HG03025 (cell line): ENCODE measurements around the gene STK11.

ENCODE experiments used
- ATAC-seq: cut with Tn5 transposase; IDR thresholded peaks from one replicate; pipeline ENCODE4 v1.9.1; 2021; ENCODE audit warnings: mild to moderate bottlenecking, moderate library complexity; ENCODE audit not compliant: unreplicated experiment, low FRiP score

The STK11 gene

GRCh38 chr19:1270854-1271527 lies 65.4 kb downstream of the STK11 start:
- ATAC-seq = no peak

DNA sequence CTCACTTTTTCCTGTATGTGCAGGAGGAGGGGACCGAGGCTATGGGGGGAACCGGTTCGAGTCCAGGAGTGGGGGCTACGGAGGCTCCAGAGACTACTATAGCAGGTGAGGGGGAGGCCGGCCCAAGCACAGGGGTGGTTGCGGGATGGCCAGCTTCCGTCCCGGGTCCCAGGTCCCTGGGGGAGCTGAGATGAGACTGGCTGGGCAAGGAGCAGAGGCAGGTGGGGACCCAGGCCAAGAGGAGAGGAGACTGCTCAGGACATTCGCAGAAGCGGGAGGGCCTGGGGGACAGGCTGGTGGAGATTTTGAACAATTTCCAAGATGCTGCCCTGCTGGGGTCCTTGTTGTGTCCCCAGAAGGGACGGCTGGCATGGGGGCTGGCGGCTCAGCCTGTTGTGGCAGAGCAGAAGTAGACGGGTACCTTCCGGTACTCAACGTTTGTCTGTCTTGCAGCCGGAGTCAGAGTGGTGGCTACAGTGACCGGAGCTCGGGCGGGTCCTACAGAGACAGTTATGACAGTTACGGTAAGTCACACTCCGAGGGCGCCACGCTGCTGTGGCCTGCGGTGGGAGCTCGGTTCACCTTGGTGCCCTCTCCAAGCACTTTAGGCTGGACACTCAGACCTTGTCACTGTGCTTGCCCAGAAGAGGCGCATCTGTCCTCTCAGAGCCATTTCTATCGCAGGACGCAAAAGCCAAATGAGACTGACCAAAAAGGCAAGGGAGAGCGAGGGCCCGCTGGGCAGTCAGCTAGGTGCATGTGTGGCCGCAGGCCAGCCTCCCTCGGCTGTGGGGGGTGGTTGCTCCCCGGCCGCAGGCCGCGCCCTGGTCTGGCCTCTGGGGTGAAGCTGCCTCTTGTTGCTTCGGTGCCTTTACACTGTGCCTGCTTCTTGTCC lies 66.2 kb downstream of the STK11 start:
- ATAC-seq = no peak

DNA sequence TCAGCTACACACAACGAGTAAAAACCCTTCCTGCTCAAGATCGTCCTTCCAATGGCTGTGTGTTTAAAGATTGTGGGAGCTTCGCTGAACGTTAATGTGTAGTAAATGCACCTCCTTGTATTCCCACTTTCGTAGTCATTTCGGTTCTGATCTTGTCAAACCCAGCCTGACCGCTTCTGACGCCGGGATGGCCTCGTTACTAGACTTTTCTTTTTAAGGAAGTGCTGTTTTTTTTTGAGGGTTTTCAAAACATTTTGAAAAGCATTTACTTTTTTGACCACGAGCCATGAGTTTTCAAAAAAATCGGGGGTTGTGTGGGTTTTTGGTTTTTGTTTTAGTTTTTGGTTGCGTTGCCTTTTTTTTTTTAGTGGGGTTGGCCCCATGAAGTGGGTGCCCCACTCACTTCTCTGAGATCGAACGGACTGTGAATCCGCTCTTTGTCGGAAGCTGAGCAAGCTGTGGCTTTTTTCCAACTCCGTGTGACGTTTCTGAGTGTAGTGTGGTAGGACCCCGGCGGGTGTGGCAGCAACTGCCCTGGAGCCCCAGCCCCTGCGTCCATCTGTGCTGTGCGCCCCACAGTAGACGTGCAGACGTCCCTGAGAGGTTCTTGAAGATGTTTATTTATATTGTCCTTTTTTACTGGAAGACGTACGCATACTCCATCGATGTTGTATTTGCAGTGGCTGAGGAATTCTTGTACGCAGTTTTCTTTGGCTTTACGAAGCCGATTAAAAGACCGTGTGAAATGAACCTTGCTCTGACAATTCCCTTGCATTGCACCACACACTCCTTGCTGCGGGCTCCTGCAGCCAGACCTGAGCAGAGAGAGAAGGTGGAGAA lies 67.1 kb downstream of the STK11 start:
- no peak for ATAC-seq

- ATAC-seq = no peak
These were observed 67.9 kb downstream of the STK11 start for GRCh38 chr19:1273263-1274041.

GRCh38 chr19:1274081-1274851 lies 68.7 kb downstream of the STK11 start:
- ATAC-seq = no peak

GRCh38 chr19:1274852-1275259 lies 69.3 kb downstream of the STK11 start:
- no peak for ATAC-seq

DNA sequence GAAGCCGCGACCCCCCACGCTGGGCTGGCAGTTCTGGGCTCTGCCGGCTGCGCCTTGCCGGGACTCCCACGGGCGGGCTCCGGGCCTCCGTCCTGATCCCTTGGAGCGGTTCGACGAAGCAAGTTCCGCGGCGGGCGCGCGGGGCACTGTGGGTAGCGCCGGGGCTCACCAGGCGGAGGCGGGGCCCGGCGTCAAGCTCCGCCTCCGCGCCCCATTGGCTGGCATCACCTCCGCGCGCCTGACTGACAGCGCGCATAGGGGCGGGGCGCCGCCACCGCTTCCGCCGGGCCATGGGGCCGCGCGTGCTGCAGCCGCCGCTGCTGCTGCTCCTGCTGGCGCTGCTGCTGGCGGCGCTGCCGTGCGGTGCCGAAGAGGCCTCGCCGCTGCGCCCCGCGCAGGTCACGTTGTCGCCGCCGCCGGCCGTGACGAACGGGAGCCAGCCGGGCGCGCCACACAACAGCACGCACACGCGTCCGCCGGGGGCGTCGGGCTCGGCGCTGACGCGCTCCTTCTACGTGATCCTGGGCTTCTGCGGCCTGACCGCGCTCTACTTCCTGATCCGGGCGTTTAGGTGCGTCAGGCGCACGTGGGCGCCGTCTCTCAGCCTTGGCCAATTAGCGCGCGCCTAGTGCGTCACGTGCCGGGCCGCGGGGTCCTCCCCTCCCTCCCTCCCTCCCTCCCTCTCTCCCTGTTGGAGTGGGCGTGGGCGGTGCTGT lies 69.8 kb downstream of the STK11 start, which contains the start of gene FAM174C:
TSS of gene FAM174C (plus strand) at position 271 of the 716 bp plus-strand sequence. CDS start at position 291, 20 bp downstream.
- peak; percentile 68 for ATAC-seq

GRCh38 chr19:1275976-1276627 lies 70.5 kb downstream of the STK11 start:
- peak; percentile 2 for ATAC-seq

- no peak for ATAC-seq
These were observed 71.0 kb downstream of the STK11 start for GRCh38 chr19:1276628-1277022.

DNA sequence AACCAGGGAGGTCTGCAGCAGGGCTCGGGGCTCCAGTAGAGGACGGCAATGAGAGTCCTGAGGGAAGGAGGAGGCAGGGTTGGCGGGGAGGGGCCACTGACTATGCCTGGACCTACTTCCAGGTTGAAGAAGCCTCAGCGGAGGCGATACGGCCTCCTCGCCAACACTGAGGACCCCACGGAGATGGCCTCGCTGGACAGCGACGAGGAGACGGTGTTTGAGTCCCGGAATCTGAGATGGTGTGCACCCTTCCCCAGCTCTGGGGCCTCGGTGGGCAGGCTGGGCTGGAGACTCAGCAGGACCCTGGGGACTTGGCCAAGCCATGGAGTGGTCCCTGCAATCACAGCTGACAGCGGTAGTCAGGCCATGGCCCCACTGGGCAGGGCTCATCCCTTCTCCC lies 71.5 kb downstream of the STK11 start:
- ATAC-seq = no peak
